HUES6 (cell line): ENCODE results near the gene FADD.

Source experiments
- H3K27ac ChIP-seq: 2 replicates; pipeline ENCODE4 v1.7.0; 2013; ENCODE audit warnings: low read depth, mild to moderate bottlenecking, low read length, inconsistent platforms
- H3K27me3 ChIP-seq: 2 replicates; pipeline ENCODE4 v1.6.1; 2013; ENCODE audit warnings: low read length; ENCODE audit not compliant: control insufficient read depth, insufficient read depth
- H3K36me3 ChIP-seq: 2 replicates; pipeline ENCODE4 v1.6.1; 2013; ENCODE audit warnings: low read length; ENCODE audit not compliant: control insufficient read depth, insufficient read depth
- H3K4me1 ChIP-seq: 2 replicates; pipeline ENCODE4 v1.6.1; 2013; ENCODE audit warnings: low read length; ENCODE audit not compliant: control insufficient read depth, insufficient read depth
- H3K4me3 ChIP-seq: 2 replicates; pipeline ENCODE4 v1.5.1; 2013; ENCODE audit warnings: low read depth, low read length
- H3K9ac ChIP-seq: one replicate; pipeline ENCODE4 v1.6.1; 2013; ENCODE audit warnings: mild to moderate bottlenecking, low read length
- H3K9me3 ChIP-seq: 2 replicates; pipeline ENCODE4 v1.6.1; 2013; ENCODE audit warnings: low read depth, low read length; ENCODE audit not compliant: control insufficient read depth, insufficient read depth

Gene FADD, protein sequence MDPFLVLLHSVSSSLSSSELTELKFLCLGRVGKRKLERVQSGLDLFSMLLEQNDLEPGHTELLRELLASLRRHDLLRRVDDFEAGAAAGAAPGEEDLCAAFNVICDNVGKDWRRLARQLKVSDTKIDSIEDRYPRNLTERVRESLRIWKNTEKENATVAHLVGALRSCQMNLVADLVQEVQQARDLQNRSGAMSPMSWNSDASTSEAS

DNA sequence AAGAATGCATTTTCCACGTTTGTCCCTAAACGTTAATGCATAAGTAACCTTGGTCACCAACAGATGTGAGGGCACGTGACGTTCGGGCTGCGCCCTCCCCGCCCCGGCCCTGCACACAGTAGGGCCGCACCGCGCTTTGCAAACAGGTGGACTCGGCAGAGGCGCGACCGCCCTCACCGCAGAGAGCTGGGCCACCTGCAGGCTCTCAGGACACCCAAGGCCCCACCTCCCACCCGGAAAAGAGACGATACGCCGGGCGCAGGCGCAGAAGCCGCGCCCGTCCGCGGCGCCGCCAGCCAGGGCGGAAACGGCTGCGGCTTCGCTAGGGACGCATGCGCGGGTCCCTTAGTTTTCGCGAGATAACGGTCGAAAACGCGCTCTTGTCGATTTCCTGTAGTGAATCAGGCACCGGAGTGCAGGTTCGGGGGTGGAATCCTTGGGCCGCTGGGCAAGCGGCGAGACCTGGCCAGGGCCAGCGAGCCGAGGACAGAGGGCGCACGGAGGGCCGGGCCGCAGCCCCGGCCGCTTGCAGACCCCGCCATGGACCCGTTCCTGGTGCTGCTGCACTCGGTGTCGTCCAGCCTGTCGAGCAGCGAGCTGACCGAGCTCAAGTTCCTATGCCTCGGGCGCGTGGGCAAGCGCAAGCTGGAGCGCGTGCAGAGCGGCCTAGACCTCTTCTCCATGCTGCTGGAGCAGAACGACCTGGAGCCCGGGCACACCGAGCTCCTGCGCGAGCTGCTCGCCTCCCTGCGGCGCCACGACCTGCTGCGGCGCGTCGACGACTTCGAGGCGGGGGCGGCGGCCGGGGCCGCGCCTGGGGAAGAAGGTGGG, at the start of gene FADD:
Gene FADD (plus strand): TSS at position 377 of the 831 bp plus-strand sequence. CDS start 164 bp downstream, at position 541.
- no peaks in the 10 kb centered on the region for H3K27me3 ChIP-seq
- no peaks in the 10 kb centered on the region; the same call in 1 of the 2 replicates for H3K9me3 ChIP-seq
- H3K4me3 ChIP-seq: peak within 1 kb of the TSS; percentile 95
- peak within 1 kb of the TSS; percentile 97 for H3K27ac ChIP-seq
- H3K9ac ChIP-seq: peak within 1 kb of the TSS; percentile 100
- H3K4me1 ChIP-seq: peaks cover 29% of the 10 kb centered on the region
- peaks cover 34% of the 10 kb centered on the region for H3K36me3 ChIP-seq

DNA sequence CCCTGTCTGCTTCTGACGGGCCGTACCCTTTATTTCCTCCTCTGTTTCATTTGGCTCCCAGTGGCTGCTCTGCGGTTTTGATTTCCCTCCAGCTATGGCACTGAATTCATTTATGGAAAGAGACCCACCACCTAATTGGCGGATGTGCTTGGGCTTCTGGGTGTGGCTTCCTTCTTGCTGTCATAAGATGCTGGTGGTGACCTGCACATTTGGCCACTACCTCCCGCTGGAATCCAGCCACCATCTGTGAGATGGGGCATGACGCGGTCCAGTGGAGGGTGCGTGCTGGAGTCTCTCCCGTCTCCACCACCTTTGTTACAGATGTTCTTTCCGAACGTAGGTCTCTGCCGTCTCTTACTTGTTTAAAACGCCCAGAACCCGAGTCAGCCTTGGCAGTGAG, 47.7 kb upstream of the FADD start:
- no peak overlapping the region for H3K4me3 ChIP-seq
- H3K27ac ChIP-seq: no peak overlapping the region
- H3K27me3 ChIP-seq: no peaks in the 10 kb centered on the region
- H3K36me3 ChIP-seq: no peaks in the 10 kb centered on the region
- H3K9ac ChIP-seq: no peak overlapping the region
- H3K4me1 ChIP-seq: no peaks in the 10 kb centered on the region
- H3K9me3 ChIP-seq: no peaks in the 10 kb centered on the region

GRCh38 chr11:70156291-70157037, 46.6 kb upstream of the FADD start:
- Histone ChIP-seq H3K4me1 (no peaks in the 10 kb centered on the region), H3K27me3 (no peaks in the 10 kb centered on the region), H3K4me3 (no peak overlapping the region), H3K36me3 (no peaks in the 10 kb centered on the region), H3K27ac (no peak overlapping the region), H3K9me3 (no peaks in the 10 kb centered on the region), H3K9ac (no peak overlapping the region)

DNA sequence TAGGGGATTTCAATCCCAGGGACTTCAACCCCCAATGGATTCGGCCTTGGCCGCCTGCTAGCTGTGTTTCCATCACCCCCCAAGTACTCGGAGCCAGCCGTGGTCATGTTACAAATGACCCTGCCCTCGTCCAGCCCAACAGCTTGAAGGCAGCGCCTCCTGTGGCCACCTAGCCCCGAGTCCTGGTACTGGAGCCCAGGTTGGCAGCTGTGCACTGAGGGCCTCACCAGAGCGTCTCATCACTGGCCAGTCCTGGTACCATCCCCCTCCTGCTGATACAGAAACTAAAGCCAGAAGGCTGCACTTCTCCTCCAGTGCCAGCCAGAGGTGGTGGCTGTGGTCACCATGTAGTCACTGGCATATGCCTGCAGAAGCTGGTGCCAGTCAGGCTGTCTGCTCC, 44.9 kb upstream of the FADD start:
- Histone ChIP-seq H3K9ac (no peak overlapping the region), H3K27ac (no peak overlapping the region), H3K4me1 (no peaks in the 10 kb centered on the region), H3K36me3 (no peaks in the 10 kb centered on the region), H3K9me3 (no peaks in the 10 kb centered on the region), H3K4me3 (no peak overlapping the region), H3K27me3 (no peaks in the 10 kb centered on the region)

DNA sequence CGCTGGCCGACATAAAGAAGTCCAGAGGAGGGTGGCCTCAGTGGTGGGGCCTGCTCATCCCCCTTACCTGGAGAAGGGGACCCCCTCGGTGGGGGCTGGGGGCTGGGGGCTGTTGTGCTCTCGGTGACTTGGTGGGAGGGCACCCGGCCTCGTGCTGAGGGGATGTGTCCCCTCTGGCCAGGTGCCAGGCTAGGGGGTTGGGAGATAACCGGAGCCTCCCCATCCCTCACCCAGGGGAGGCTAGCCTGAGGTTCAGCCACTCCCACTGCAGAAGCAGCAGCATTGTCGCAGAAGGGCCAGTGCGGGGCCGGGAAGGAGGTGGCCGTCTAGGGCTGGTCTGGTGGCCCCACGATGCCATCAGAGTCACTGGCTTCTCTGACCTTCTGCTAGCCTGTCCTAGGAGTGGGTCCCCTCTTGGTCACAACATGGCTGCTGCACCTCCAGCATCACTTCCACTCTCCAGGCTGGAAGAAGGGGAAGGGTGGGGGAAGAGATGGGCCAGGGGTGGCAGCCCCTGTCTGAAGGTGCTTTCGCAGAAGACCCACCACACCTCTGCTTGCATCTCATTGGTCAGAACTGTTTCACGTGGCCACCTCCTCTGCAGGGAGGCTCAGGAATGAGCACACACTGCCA, 44.2 kb upstream of the FADD start:
- no peak overlapping the region for H3K27ac ChIP-seq

GRCh38 chr11:70159627-70160570, 43.2 kb upstream of the FADD start:
- Histone ChIP-seq H3K27me3 (no peaks in the 10 kb centered on the region), H3K9me3 (no peaks in the 10 kb centered on the region), H3K9ac (no peak overlapping the region), H3K27ac (no peak overlapping the region), H3K36me3 (no peaks in the 10 kb centered on the region), H3K4me1 (no peaks in the 10 kb centered on the region), H3K4me3 (no peak overlapping the region)

More for the DNA sequence above, 44.2 kb upstream of the FADD start:
- Histone ChIP-seq H3K9me3 (no peaks in the 10 kb centered on the region), H3K4me1 (no peaks in the 10 kb centered on the region), H3K9ac (no peak overlapping the region), H3K36me3 (no peaks in the 10 kb centered on the region), H3K4me3 (no peak overlapping the region), H3K27me3 (no peaks in the 10 kb centered on the region)

- H3K27ac ChIP-seq: no peak overlapping the region
- H3K27me3 ChIP-seq: no peaks in the 10 kb centered on the region
- H3K4me1 ChIP-seq: no peaks in the 10 kb centered on the region
- no peak overlapping the region for H3K9ac ChIP-seq
- no peak overlapping the region for H3K4me3 ChIP-seq
- H3K36me3 ChIP-seq: no peaks in the 10 kb centered on the region
- H3K9me3 ChIP-seq: no peaks in the 10 kb centered on the region
Measured at GRCh38 chr11:70161043-70161625, 42.0 kb upstream of the FADD start.

DNA sequence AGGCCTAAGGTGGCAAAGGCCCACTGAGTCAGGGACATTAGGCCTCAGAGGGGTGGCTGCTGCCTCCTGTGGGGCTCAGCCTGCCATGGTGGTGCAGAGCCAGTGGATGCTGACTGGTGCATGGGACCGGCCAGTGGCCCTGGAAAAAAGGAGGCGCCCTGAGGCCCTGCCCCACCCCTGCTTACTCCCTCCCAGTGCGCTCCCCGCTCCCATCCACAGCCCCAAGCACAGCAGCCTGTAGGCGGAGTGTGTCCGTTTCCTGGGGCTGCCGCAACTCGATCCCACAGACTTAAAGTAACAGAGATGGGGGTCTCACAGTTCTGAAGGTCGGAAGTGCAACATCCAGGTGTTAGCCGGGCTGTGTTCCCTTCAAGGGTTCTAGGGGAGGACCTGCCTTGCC, 38.4 kb upstream of the FADD start:
- H3K36me3 ChIP-seq: no peaks in the 10 kb centered on the region
- no peak overlapping the region for H3K4me3 ChIP-seq

GRCh38 chr11:70167120-70167519, 36.0 kb upstream of the FADD start:
- Histone ChIP-seq H3K9ac (no peak overlapping the region), H3K36me3 (no peaks in the 10 kb centered on the region), H3K27me3 (no peaks in the 10 kb centered on the region), H3K9me3 (no peaks in the 10 kb centered on the region), H3K27ac (no peak overlapping the region), H3K4me1 (no peaks in the 10 kb centered on the region), H3K4me3 (no peak overlapping the region)

More for the DNA sequence above, 38.4 kb upstream of the FADD start:
- Histone ChIP-seq H3K27ac (no peak overlapping the region), H3K27me3 (no peaks in the 10 kb centered on the region), H3K9ac (no peak overlapping the region), H3K9me3 (no peaks in the 10 kb centered on the region), H3K4me1 (no peaks in the 10 kb centered on the region)
